GM12874 (cell line): ENCODE results near the gene MID1.

Experiments used
- TF ChIP-seq, protein P1 (sequence below): IDR thresholded peaks from 2 replicates; pipeline ENCODE4 v1.5.1; 2011; ENCODE audit warnings: low read depth, mild to moderate bottlenecking, control low read depth, low read length, moderate library complexity; ENCODE audit not compliant: insufficient read depth

The MID1 gene

DNA sequence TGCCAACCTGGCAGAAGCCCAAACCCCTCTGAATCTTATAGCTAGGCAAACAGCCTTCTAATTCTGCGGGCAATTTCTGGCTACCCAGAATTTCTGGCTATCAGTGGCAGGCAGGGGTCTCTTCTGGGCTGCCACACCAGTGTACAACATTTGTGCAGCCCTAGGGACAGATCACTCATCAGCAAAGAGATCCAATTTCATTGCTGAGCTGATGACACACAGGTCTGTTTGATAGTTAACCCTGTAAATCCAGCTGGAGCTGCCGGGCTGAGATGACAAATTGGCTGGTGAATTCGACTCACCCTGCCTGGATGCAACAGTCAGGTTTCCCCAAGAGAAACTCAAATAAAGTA lies 2.4 kb downstream of the MID1 start:
- TF ChIP-seq, protein P1, sequence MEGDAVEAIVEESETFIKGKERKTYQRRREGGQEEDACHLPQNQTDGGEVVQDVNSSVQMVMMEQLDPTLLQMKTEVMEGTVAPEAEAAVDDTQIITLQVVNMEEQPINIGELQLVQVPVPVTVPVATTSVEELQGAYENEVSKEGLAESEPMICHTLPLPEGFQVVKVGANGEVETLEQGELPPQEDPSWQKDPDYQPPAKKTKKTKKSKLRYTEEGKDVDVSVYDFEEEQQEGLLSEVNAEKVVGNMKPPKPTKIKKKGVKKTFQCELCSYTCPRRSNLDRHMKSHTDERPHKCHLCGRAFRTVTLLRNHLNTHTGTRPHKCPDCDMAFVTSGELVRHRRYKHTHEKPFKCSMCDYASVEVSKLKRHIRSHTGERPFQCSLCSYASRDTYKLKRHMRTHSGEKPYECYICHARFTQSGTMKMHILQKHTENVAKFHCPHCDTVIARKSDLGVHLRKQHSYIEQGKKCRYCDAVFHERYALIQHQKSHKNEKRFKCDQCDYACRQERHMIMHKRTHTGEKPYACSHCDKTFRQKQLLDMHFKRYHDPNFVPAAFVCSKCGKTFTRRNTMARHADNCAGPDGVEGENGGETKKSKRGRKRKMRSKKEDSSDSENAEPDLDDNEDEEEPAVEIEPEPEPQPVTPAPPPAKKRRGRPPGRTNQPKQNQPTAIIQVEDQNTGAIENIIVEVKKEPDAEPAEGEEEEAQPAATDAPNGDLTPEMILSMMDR: no peak

DNA sequence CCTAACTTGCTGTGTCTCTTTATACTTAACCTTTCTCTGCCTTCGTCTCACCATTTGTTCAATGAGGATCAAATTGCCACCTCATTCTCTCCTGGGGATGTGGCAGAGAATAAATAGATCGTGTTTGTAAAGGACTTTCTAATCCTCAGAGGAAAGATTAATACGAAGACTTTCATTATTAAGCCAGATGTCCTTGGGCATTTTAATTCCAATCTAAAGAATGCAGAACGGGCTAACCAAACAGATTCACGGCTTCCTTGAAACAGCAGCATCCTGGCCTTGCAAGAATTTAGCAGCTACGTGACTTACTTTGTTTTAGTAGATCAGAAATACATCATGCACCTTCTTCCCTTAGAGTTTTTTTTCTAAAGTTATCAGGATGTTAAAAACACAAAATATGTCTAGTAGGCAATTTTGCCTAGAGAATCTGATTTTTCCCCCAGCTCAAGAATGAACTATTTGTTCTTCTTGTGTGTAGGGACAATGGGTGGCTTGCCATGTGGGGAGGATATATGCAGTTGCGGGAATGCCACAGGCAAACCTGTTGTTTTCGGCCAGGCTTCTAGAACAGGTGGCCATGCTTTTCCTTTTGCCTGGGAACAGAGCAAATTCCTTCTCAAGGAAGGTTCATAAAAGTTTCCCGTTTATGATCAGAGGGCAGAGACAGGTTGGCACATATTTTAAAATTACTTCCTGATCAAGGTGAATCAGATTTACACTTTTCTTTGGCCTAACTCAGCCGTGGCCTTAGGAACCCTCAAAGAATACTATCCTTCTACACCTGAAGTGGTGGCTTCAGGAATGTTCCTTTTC lies 3.0 kb downstream of the MID1 start:
- TF ChIP-seq, protein P1: no peak

DNA sequence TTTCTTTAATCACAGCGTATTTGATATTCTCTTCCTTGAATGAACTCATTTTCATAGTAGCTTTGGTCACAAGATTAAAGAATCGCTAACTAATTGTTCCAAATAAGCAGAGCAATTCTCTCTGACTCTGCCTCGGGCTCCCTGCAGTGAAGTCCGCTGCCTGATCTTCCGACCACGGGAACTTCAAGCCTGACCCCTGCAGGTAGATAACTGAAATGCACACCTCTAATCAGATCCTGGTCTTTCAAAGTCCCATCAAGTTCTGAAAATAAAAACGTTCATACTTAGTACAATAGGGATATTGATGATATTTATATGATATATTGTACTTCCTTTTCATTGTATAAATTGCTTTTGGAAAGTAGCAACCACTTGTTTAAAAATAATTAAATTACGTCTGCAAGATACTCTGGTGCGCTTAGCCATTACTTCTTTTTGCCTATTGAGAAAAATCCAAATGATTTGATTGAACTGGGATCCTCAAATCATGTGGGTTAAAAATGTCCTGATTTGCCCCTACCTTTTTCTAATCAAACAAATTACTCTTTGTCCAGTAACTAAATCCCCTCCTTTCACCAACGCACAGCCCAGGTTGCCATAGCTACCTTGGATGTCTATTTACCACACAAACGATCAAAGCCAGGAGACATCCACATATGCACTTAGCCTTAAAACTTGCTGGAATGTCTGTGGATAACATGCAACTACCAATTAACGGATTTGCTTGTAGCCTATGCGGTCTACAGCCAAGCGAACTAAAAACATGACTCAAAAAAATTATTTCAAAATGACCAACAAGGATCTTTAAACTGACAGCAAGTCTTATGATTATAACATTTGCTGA lies 4.2 kb downstream of the MID1 start:
- TF ChIP-seq, protein P1: peak; percentile 51

DNA sequence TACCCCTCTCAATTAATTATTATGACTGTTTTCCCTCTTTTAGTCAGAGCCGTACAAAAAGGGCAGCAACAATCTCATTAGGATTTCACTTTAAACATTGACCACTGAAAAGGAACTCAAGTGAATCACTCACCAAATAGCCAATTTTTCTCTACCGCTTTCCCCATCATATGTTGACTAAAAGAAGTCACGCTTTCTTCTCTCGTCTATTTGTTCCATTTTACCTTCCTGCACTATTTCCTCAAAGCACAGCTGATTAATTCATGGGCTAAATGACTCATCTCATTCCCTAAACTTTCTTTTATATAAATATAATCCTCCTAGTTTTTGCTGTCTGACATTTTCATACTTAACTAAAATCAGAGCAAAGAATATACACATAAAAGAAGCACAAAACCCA lies 8.2 kb downstream of the MID1 start:
- TF ChIP-seq, protein P1: no peak

DNA sequence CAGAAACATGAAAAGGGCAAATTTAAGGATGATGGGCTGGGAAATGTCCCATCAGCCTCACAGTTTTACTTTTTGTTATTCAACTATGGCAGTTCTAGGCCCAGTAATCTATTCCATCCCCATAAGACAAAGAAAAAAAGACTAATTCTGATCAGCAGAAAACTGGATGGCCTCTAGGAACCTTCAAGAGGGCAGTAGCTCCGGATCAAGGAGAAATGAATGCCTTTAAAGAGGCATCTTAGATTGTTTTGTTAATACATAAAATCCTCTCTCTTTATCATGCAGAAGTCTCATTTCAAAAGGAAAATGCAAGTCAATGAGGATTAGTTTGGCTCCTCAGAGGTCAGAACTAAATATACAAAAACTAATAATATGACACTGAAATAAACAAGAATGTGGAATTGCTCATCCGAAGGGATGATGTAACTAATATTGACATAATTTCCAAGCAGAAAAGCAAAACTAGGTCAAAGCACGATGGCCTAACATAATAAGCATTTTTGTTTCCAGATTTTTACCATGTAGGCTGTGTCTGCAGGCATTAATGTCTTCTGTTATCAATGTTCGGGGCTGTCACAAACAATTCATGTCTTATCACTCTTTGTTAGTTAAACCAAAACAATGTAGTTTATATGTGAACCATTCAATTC lies 8.8 kb downstream of the MID1 start:
- TF ChIP-seq, protein P1: no peak

DNA sequence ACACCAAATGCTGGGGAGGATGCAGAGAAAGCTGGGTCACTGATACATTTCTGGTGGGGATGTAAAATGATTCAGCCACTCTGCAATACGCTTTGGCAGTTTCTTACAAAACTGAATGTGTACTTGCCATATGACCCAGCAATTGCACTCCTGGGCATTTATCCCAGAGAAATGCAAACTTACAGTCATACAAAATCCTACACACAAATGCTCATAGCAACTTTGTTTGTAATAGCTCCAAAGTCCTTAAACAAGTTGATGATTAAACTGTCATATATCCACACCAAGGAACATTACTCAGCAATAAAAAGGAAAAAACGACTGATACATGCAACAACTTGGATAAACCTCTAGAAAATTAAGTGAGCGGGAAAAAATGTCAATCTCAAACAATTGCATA lies 12.3 kb downstream of the MID1 start:
- TF ChIP-seq, protein P1: no peak

DNA sequence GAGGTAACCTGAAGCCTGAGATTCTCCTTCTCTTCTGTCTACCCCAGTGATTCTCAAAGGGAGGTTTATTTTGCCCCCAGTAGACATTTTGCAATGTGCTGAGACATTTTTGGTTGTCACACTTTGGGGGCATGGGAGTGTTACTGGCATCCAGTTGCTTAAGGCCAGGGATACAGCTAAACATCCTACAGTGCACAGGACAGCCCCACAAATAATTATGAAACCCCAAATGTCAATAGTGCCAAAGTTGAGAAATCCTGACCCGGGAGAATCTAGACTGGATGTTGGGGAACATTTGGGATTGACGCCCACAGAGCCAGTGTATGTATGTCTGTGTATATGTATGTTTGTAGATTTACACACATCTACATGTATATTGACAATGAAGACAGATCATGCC lies 13.2 kb downstream of the MID1 start:
- TF ChIP-seq, protein P1: no peak
